ENCODE results near the gene SEC24D.
A peak's percentile ranks its signal among the peaks of the same experiment; 100 is the strongest.

Gene SEC24D

GRCh38 chr4:118835571-118836300 lies at the start of gene SEC24D (continued):
- TF ChIP-seq PATZ1 (tag by site-specific recombination; IDR thresholded peaks at IDR 0.05): peak; percentile 66
- no peak for TF ChIP-seq ZNF24 (tag by site-specific recombination; IDR thresholded peaks at IDR 0.05)
- TF ChIP-seq ZNF701 (tag by site-specific recombination; IDR thresholded peaks at IDR 0.05): no peak
- TF ChIP-seq ZNF362 (tag by site-specific recombination; IDR thresholded peaks at IDR 0.05): no peak
- no peak for TF ChIP-seq ZNF791 (tag by site-specific recombination; IDR thresholded peaks at IDR 0.05)
- TF ChIP-seq ZNF513 (tag by site-specific recombination; IDR thresholded peaks at IDR 0.05): no peak
- no peak for TF ChIP-seq ZNF239 (tag by site-specific recombination; IDR thresholded peaks at IDR 0.05)
- TF ChIP-seq ZNF843 (tag by site-specific recombination; IDR thresholded peaks at IDR 0.05): no peak
- no peak for TF ChIP-seq ZNF157 (tag by site-specific recombination; IDR thresholded peaks at IDR 0.05)
- peak; percentile 51 for TF ChIP-seq ZNF600 (tag by site-specific recombination; IDR thresholded peaks at IDR 0.05)
- TF ChIP-seq ZNF184 (tag by site-specific recombination; IDR thresholded peaks at IDR 0.05): no peak

- Histone ChIP-seq H3K4me1 (ENCODE audit: control insufficient read depth, insufficient read depth, low read length) (no peaks in the 10 kb centered on the region), H3K27ac (ENCODE audit: extremely low read depth, low read depth, low read length) (no peak overlapping the region), H3K36me3 (ENCODE audit: control insufficient read depth in 2 of 2, insufficient read depth in 1 of 2, low read length in 2 of 2) (no peaks in the 10 kb centered on the region), H3K4me3 (ENCODE audit: low read depth, low read length) (no peak overlapping the region), H3K9me3 (ENCODE audit: control insufficient read depth, insufficient read depth, low read depth, low read length) (no peaks in the 10 kb centered on the region)
- POLR2A ChIA-PET: no interaction called here
- CTCF ChIA-PET: interaction anchor here (0.5 to 0.8 kb wide), 3 partner anchors 17 to 83 kb away, joined by 3 to 4 read pairs (median 3); no protein-coding TSS in a partner anchor
- TF ChIP-seq ZNF704 (tag by site-specific recombination; IDR thresholded peaks at IDR 0.05) (no peak), ZFP37 (tag by site-specific recombination; IDR thresholded peaks at IDR 0.05) (no peak), PATZ1 (tag by site-specific recombination; IDR thresholded peaks at IDR 0.05) (no peak), KLF7 (tag by site-specific recombination; IDR thresholded peaks at IDR 0.05; ENCODE audit: borderline replicate concordance) (no peak), PRDM1 (tag by site-specific recombination; IDR thresholded peaks at IDR 0.05) (no peak), ZNF248 (tag by site-specific recombination; IDR thresholded peaks at IDR 0.05) (no peak), REPIN1 (tag by site-specific recombination; IDR thresholded peaks at IDR 0.05; ENCODE audit: low read depth) (no peak), ZNF843 (tag by site-specific recombination; IDR thresholded peaks at IDR 0.05) (no peak), ZNF645 (tag by site-specific recombination; IDR thresholded peaks at IDR 0.05) (no peak), ZNF664 (tag by site-specific recombination; IDR thresholded peaks at IDR 0.05) (no peak), ZNF518A (tag by site-specific recombination; conservative IDR thresholded peaks at IDR 0.05; ENCODE audit: low read depth) (no peak), ZNF174 (tag by site-specific recombination; IDR thresholded peaks at IDR 0.05) (no peak), ZNF202 (tag by site-specific recombination; IDR thresholded peaks at IDR 0.05; ENCODE audit: borderline replicate concordance) (no peak)
Measured at GRCh38 chr4:118884716-118885115, 48.8 kb upstream of the SEC24D start.

Measured in HEK293 (cell line).